ENCODE data around the gene C10orf71. TPM values are rescaled to one million over a fixed set of nuclear protein-coding genes. Genes with fewer than 3 reads are reported as not detected.

Gene C10orf71
- total RNA-seq, 1 experiment from 2014 or later, result not detected

- TF ChIP-seq REST (IDR thresholded peaks at IDR 0.05; ENCODE audit: low read depth) (no peak), ZNF274 (IDR thresholded peaks at IDR 0.05; ENCODE audit: low read depth, low read length) (no peak), EZH2 (IDR thresholded peaks at IDR 0.05) (no peak)
Observed at GRCh38 chr10:49369216-49370162, 70.5 kb downstream of the C10orf71 start (continued).

GRCh38 chr10:49370326-49371100, 71.5 kb downstream of the C10orf71 start:
- Histone ChIP-seq H3K9ac (ENCODE audit: low read length) (no peak overlapping the region), H2AFZ (ENCODE audit: low read depth, low read length, poor library complexity, severe bottlenecking) (no peak overlapping the region), H3K9me3 (ENCODE audit: control insufficient read depth in 1 of 2, insufficient read depth in 1 of 2, low read depth in 1 of 2, low read length in 2 of 2) (no peaks in the 10 kb centered on the region), H3K36me3 (ENCODE audit: control insufficient read depth in 1 of 2, insufficient read depth in 2 of 2, low read length in 2 of 2) (no peaks in the 10 kb centered on the region), H3K9me2 (ENCODE audit: insufficient read depth) (no peaks in the 10 kb centered on the region), H4K20me1 (ENCODE audit: insufficient read depth) (no peaks in the 10 kb centered on the region), H3K4me1 (ENCODE audit: control insufficient read depth in 1 of 2, insufficient read depth in 2 of 2, low read length in 2 of 2) (peaks cover 0 to 5% of the 10 kb centered on the region in 2 experiments; a peak in 2 of 4 replicates), H3K4me2 (ENCODE audit: low read length) (no peak overlapping the region), H3K27me3 (ENCODE audit: insufficient read depth, low read length) (peaks cover 9% of the 10 kb centered on the region; the same call in 1 of the 2 replicates), H3K4me3 (replicated peaks in 1 of 2; ENCODE audit: low read depth in 1 of 2, low read length in 2 of 2) (no peak overlapping the region), H3K27ac (ENCODE audit: low read depth, low read length) (no peak overlapping the region), H3K79me2 (ENCODE audit: insufficient read depth, low read length) (no peaks in the 10 kb centered on the region)
- ATAC-seq (no peak), DNase-seq (ENCODE audit: low read depth, low spot score) (no peak)
- intact Hi-C loops (cut with micrococcal nuclease), result no loop called here
- RAD21 ChIA-PET (ENCODE audit: low non-redundant PET in 1 of 2, low total read pairs in 2 of 2, uncharacterized antibody in 2 of 2, unreplicated experiment in 2 of 2), result no interaction called here
- POLR2A ChIA-PET, result no interaction called here
- BruUV-seq (replicated peaks), result no TSS peak
- CTCF ChIA-PET, result no interaction called here
- TF ChIP-seq EGR1 (IDR thresholded peaks at IDR 0.05; ENCODE audit: low read depth) (no peak), ZFX (IDR thresholded peaks at IDR 0.05) (no peak), REST (IDR thresholded peaks at IDR 0.05; ENCODE audit: low read depth) (no peak), ZNF274 (IDR thresholded peaks at IDR 0.05; ENCODE audit: low read depth, low read length) (no peak), POLR2AphosphoS5 (IDR thresholded peaks at IDR 0.05; ENCODE audit: low read depth, low read length) (no peak), SRF (IDR thresholded peaks at IDR 0.05; ENCODE audit: low read depth) (no peak), ZBTB33 (IDR thresholded peaks at IDR 0.05; ENCODE audit: extremely low read depth, insufficient replicate concordance, low read length) (no peak), MAX (IDR thresholded peaks at IDR 0.05) (no peak), SIN3A (IDR thresholded peaks at IDR 0.05; ENCODE audit: low read depth) (no peak), SP1 (IDR thresholded peaks at IDR 0.05; ENCODE audit: low read depth) (no peak)

Data from HCT116 (cell line).